Retinal pigment epithelial cell (primary cell): ENCODE data around the gene EDN2.

Experiments used
- DNase-seq: peaks from one replicate; pipeline ENCODE4 v3.0.0-alpha.2; 2010; ENCODE audit warnings: low read depth
- H3K4me3 ChIP-seq: 2 replicates; pipeline ENCODE4 v1.5.1; 2011; ENCODE audit warnings: mild to moderate bottlenecking, low read length, control low read depth, moderate library complexity
- TF ChIP-seq, protein P1 (sequence below): conservative IDR thresholded peaks from 2 replicates; pipeline ENCODE4 v1.5.1; 2011; ENCODE audit warnings: low read depth, low read length, control low read depth, inconsistent platforms

EDN2 gene

DNA sequence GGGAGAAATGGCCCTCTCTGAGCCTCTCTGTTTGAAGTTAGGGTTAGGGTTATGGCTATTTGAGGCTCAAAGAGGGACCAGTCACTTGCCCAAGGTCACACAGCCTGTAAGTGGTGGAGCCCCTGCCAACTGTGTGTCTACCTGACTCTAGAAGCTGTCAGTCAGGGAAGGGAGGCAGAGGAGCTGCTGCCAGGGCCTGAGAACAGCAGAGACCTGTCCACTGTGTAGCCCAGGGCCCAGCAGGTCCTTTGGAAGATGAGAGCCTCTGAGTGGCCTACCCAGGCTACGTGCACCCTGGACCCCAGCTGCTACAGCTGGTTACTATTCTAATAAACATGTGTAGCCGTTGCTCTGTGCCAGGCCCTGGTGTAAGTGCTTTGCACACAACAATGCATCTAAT, 15.1 kb upstream of the EDN2 start:
- H3K4me3 ChIP-seq: no peak overlapping the region
- DNase-seq: no peak
- TF ChIP-seq, protein P1, sequence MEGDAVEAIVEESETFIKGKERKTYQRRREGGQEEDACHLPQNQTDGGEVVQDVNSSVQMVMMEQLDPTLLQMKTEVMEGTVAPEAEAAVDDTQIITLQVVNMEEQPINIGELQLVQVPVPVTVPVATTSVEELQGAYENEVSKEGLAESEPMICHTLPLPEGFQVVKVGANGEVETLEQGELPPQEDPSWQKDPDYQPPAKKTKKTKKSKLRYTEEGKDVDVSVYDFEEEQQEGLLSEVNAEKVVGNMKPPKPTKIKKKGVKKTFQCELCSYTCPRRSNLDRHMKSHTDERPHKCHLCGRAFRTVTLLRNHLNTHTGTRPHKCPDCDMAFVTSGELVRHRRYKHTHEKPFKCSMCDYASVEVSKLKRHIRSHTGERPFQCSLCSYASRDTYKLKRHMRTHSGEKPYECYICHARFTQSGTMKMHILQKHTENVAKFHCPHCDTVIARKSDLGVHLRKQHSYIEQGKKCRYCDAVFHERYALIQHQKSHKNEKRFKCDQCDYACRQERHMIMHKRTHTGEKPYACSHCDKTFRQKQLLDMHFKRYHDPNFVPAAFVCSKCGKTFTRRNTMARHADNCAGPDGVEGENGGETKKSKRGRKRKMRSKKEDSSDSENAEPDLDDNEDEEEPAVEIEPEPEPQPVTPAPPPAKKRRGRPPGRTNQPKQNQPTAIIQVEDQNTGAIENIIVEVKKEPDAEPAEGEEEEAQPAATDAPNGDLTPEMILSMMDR: no peak

DNA sequence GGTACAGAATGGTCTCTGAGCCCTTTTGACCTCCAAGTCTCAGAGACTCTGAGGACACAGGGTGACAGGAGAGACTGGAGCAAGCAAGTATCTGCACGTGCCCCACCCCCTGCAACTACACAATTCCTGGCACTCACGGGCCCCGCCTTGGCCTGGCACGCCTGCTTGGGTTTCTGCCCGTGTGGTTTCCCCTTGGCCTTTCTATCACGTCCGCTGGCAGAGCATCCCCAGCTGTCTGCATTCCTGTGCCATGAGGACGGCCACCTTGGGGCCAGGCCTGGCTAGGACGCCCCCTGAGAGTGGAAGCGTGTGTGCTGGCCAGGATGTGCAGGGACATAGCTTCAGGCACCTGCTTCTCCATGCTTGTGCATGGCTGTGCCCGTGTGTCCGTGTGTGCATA, 14.3 kb upstream of the EDN2 start:
- no peak overlapping the region for H3K4me3 ChIP-seq
- DNase-seq: no peak
- TF ChIP-seq, protein P1: no peak

DNA sequence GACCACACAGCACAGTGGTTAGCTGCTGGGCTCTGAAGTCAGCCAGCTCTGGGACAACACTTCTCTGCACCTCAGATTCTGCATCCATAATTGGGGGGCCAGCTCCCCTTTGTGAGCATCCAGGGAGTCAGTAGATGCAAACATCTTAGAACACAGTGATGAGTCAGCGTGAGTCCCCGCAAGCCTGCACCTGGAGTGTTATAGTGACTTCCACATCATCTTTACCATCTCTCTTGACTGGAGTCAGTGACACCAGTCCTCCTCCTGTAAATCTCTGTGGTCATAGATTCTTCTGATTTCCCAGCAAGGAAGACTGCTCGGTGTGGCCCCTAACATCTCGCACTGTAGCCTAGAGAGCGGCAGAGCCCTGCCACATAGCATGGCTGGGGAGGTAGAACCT, 13.9 kb upstream of the EDN2 start:
- TF ChIP-seq, protein P1: no peak
- no peak overlapping the region for H3K4me3 ChIP-seq
- no peak for DNase-seq

DNA sequence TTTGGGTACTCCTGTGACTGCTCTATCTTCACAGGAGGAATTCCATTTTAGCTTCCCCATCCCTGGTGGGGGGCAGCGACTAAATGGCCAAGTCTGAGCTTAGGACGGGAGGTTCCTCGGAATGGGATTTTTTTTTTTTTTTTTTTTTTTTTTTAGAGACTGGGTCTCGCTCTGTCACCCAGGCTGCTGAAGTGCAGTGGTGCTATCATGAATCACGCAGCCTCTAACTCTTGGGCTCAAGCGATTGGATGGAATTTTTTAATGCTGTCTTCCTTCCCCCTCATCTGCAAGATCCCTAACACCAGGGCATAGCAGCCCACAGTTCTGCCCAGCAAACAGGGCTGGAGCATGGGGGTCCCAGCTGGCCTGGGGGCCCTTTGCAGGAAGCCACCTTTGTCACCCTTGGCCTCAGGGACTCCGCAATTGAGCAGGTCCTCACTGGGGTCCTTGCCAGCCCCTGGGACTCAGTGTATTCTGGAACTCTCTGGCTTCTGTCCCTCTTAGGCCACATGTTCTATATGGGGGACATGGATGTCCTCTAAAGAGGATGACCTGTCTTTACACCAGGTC, 13.1 kb upstream of the EDN2 start:
- TF ChIP-seq, protein P1: no peak
- no peak overlapping the region for H3K4me3 ChIP-seq
- no peak for DNase-seq

DNA sequence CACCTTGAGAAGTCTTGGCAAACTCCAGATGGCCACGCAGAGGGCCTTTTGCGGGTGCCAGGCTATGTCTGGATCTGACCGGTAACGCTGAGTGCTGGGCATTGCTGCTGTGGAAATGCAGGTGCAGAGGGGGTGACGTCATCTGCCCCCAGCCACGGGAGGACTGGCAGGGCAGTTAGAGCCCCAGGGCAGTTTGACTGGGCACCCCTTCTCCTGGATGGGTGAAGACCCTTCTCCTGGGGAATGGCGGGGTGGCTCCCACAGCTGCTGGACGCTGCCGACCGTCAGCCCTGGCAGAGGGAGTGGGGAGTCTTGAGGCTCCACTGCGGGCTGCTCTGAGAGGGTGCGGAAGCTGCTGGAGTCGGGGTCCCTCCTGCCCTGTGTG, 12.6 kb upstream of the EDN2 start:
- TF ChIP-seq, protein P1: no peak
- DNase-seq: no peak
- H3K4me3 ChIP-seq: no peak overlapping the region

DNA sequence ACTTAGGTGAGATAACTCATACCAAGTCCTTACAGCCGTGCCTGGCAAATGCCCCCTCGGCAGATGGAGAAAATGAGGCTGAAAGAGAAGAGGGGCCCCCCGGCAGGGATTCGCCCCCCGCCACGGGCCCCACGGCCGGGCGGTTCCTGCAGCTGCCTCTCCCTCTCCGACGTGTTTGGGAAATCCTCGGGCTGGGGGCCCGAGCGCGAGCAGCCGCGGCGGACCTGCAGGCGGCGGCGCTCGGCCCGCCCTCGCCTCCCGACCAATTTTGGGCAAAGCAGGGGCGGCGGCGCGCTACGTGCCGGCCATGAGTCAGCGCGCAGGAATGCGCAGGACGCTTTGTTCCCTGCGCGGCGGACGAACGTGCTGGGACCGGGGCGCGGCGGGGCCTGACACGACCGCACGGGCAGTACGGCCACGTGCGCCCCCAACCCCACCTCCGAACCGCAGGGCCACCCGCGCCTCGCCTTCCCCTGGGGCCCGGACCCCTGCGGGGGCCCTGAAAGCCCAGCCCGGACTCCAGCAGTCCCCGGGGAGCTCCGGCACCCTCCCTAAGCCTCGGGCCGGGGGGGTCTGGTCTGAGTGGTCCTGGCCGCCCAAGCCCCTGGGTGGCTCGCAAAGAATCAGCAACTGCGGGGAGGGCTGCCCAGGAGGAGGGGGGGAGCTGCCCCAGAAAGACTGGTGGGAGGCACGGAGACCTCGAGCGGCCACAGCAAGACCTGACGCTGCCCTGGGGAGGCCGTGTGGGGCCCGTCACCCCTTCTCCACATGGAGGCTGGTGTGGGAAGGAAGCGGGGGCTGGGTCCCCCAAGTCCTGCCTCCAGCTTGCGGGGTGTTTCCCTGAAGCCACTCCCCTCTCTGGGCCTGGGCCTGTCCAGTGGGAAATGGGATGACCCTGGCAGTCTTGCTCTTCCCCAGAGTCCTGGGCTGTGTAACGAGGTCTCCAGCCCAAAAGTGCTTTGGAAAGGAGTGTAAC, 11.9 kb upstream of the EDN2 start:
- TF ChIP-seq, protein P1: no peak
- H3K4me3 ChIP-seq: no peak overlapping the region
- peak; percentile 74 for DNase-seq
